ENCODE measurements around the gene GAS7. TPM values are rescaled to one million over a fixed set of nuclear protein-coding genes. Genes with fewer than 3 reads are reported as not detected.

GAS7 gene
- total RNA-seq, 2 experiments from 2014 or later: 0.24 to 0.26 TPM

- ChIA-PET CTCF (no interaction called here), POLR2A (no interaction called here)
- Mint-ChIP-seq H3K27ac (no peak overlapping the region), H3K4me1 (ENCODE audit: low read depth) (peaks cover 4% of the 10 kb centered on the region), H3K27me3 (no peaks in the 10 kb centered on the region), H3K4me3 (no peak overlapping the region), H3K9me3 (no peaks in the 10 kb centered on the region), H3K36me3 (no peaks in the 10 kb centered on the region)
- DNase-seq: no peak
- intact Hi-C loops (cut with micrococcal nuclease): no loop called here
Observed at GRCh38 chr17:9973669-9974447, 224.5 kb downstream of the GAS7 start.

GRCh38 chr17:9971991-9972390 lies 226.4 kb downstream of the GAS7 start:
- Mint-ChIP-seq H3K4me1 (ENCODE audit: low read depth) (no peaks in the 10 kb centered on the region), H3K36me3 (no peaks in the 10 kb centered on the region), H3K4me3 (no peak overlapping the region), H3K27me3 (no peaks in the 10 kb centered on the region), H3K27ac (no peak overlapping the region), H3K9me3 (no peaks in the 10 kb centered on the region)
- intact Hi-C loops (cut with micrococcal nuclease): no loop called here
- CTCF ChIA-PET: no interaction called here
- DNase-seq: no peak
- POLR2A ChIA-PET: no interaction called here

GRCh38 chr17:9969301-9969935 lies 229.0 kb downstream of the GAS7 start:
- H3K27me3 Mint-ChIP-seq: no peaks in the 10 kb centered on the region
- CTCF ChIA-PET: no interaction called here
- POLR2A ChIA-PET: no interaction called here
- no peaks in the 10 kb centered on the region for H3K36me3 Mint-ChIP-seq
- H3K4me3 Mint-ChIP-seq: no peak overlapping the region
- no peak for DNase-seq
- no peaks in the 10 kb centered on the region for H3K4me1 Mint-ChIP-seq (ENCODE audit: low read depth)
- intact Hi-C loops (cut with micrococcal nuclease): loop anchor here (5.0 kb wide), 1 partner anchor 258 kb away; no protein-coding TSS in a partner anchor
- no peaks in the 10 kb centered on the region for H3K9me3 Mint-ChIP-seq
- no peak overlapping the region for H3K27ac Mint-ChIP-seq

- H3K9me3 Mint-ChIP-seq: no peaks in the 10 kb centered on the region
- no peak for DNase-seq
- no peak overlapping the region for H3K4me3 Mint-ChIP-seq
- H3K27ac Mint-ChIP-seq: no peak overlapping the region
- H3K27me3 Mint-ChIP-seq: no peaks in the 10 kb centered on the region
- ChIA-PET CTCF (interaction anchor here (0.5 kb wide), 1 partner anchor 11 kb away, joined by 3 read pairs; no protein-coding TSS in a partner anchor), POLR2A (no interaction called here)
- H3K4me1 Mint-ChIP-seq (ENCODE audit: low read depth): no peaks in the 10 kb centered on the region
- no peaks in the 10 kb centered on the region for H3K36me3 Mint-ChIP-seq
- intact Hi-C loops (cut with micrococcal nuclease): loop anchor here (5.0 kb wide), 1 partner anchor 258 kb away; no protein-coding TSS in a partner anchor
Observed at GRCh38 chr17:9968881-9969280, 229.5 kb downstream of the GAS7 start.

- Mint-ChIP-seq H3K4me1 (ENCODE audit: low read depth) (no peaks in the 10 kb centered on the region), H3K4me3 (no peak overlapping the region), H3K36me3 (no peaks in the 10 kb centered on the region), H3K27me3 (no peaks in the 10 kb centered on the region), H3K27ac (no peak overlapping the region), H3K9me3 (no peaks in the 10 kb centered on the region)
- ChIA-PET POLR2A (no interaction called here), CTCF (no interaction called here)
- DNase-seq: no peak
- intact Hi-C loops (cut with micrococcal nuclease): loop anchor here (5.0 kb wide), 1 partner anchor 259 kb away; no protein-coding TSS in a partner anchor
Observed at GRCh38 chr17:9968008-9968407, 230.4 kb downstream of the GAS7 start.

GRCh38 chr17:9959377-9959981 lies 238.9 kb downstream of the GAS7 start:
- POLR2A ChIA-PET: no interaction called here
- intact Hi-C loops (cut with micrococcal nuclease): loop anchor here (1.0 kb wide), 1 partner anchor 35 kb away; no protein-coding TSS in a partner anchor

GRCh38 chr17:9958586-9959281 lies 239.7 kb downstream of the GAS7 start:
- no peaks in the 10 kb centered on the region for H3K9me3 Mint-ChIP-seq
- no peak overlapping the region for H3K4me3 Mint-ChIP-seq
- intact Hi-C loops (cut with micrococcal nuclease): loop anchor here (1.0 kb wide), 1 partner anchor 34 kb away; no protein-coding TSS in a partner anchor
- H3K36me3 Mint-ChIP-seq: no peaks in the 10 kb centered on the region
- H3K27ac Mint-ChIP-seq: no peak overlapping the region
- ChIA-PET CTCF (interaction anchor here (0.6 to 2.8 kb wide), 3 partner anchors 34 to 256 kb away, joined by 3 to 10 read pairs (median 3); no protein-coding TSS in a partner anchor), POLR2A (no interaction called here)
- no peak for DNase-seq
- no peaks in the 10 kb centered on the region for H3K27me3 Mint-ChIP-seq
- H3K4me1 Mint-ChIP-seq (ENCODE audit: low read depth): no peaks in the 10 kb centered on the region

More at GRCh38 chr17:9959377-9959981, 238.9 kb downstream of the GAS7 start:
- CTCF ChIA-PET: interaction anchor here (0.6 to 2.8 kb wide), 3 partner anchors 35 to 256 kb away, joined by 3 to 10 read pairs (median 3); no protein-coding TSS in a partner anchor
- Mint-ChIP-seq H3K27ac (no peak overlapping the region), H3K27me3 (no peaks in the 10 kb centered on the region), H3K36me3 (no peaks in the 10 kb centered on the region), H3K4me3 (no peak overlapping the region), H3K9me3 (no peaks in the 10 kb centered on the region), H3K4me1 (ENCODE audit: low read depth) (no peaks in the 10 kb centered on the region)
- peak; percentile 42 for DNase-seq

- ChIA-PET POLR2A (interaction anchor here (0.6 kb wide), 1 partner anchor 367 kb away, joined by 5 read pairs; no protein-coding TSS in a partner anchor), CTCF (interaction anchor here (0.6 kb wide), 1 partner anchor 11 kb away, joined by 3 read pairs; no protein-coding TSS in a partner anchor)
- no peaks in the 10 kb centered on the region for H3K36me3 Mint-ChIP-seq
- no peak overlapping the region for H3K4me3 Mint-ChIP-seq
- H3K9me3 Mint-ChIP-seq: no peaks in the 10 kb centered on the region
- H3K4me1 Mint-ChIP-seq (ENCODE audit: low read depth): no peaks in the 10 kb centered on the region
- intact Hi-C loops (cut with micrococcal nuclease): no loop called here
- no peak overlapping the region for H3K27ac Mint-ChIP-seq
- no peaks in the 10 kb centered on the region for H3K27me3 Mint-ChIP-seq
- DNase-seq: no peak
Observed at GRCh38 chr17:9957244-9957643, 241.2 kb downstream of the GAS7 start.

- ChIA-PET POLR2A (no interaction called here), CTCF (no interaction called here)
- H3K27me3 Mint-ChIP-seq: no peaks in the 10 kb centered on the region
- no peaks in the 10 kb centered on the region for H3K4me1 Mint-ChIP-seq (ENCODE audit: low read depth)
- no peak overlapping the region for H3K27ac Mint-ChIP-seq
- no peak for DNase-seq
- no peaks in the 10 kb centered on the region for H3K36me3 Mint-ChIP-seq
- intact Hi-C loops (cut with micrococcal nuclease): no loop called here
- no peak overlapping the region for H3K4me3 Mint-ChIP-seq
- H3K9me3 Mint-ChIP-seq: no peaks in the 10 kb centered on the region
Observed at GRCh38 chr17:9956474-9957131, 241.8 kb downstream of the GAS7 start.

- H3K4me1 Mint-ChIP-seq (ENCODE audit: low read depth): no peaks in the 10 kb centered on the region
- H3K9me3 Mint-ChIP-seq: no peaks in the 10 kb centered on the region
- no peak overlapping the region for H3K27ac Mint-ChIP-seq
- no peaks in the 10 kb centered on the region for H3K27me3 Mint-ChIP-seq
- CTCF ChIA-PET: no interaction called here
- POLR2A ChIA-PET: no interaction called here
- DNase-seq: no peak
- H3K36me3 Mint-ChIP-seq: no peaks in the 10 kb centered on the region
- intact Hi-C loops (cut with micrococcal nuclease): no loop called here
- no peak overlapping the region for H3K4me3 Mint-ChIP-seq
Observed at GRCh38 chr17:9953492-9953891, 244.9 kb downstream of the GAS7 start.

- H3K4me3 Mint-ChIP-seq: no peak overlapping the region
- H3K9me3 Mint-ChIP-seq: no peaks in the 10 kb centered on the region
- intact Hi-C loops (cut with micrococcal nuclease): no loop called here
- H3K27me3 Mint-ChIP-seq: no peaks in the 10 kb centered on the region
- no peaks in the 10 kb centered on the region for H3K36me3 Mint-ChIP-seq
- H3K27ac Mint-ChIP-seq: no peak overlapping the region
- ChIA-PET CTCF (no interaction called here), POLR2A (no interaction called here)
- no peaks in the 10 kb centered on the region for H3K4me1 Mint-ChIP-seq (ENCODE audit: low read depth)
- no peak for DNase-seq
Observed at GRCh38 chr17:9951803-9952202, 246.6 kb downstream of the GAS7 start.
